Measurements from ENCODE around the gene NOVA2.

DNA sequence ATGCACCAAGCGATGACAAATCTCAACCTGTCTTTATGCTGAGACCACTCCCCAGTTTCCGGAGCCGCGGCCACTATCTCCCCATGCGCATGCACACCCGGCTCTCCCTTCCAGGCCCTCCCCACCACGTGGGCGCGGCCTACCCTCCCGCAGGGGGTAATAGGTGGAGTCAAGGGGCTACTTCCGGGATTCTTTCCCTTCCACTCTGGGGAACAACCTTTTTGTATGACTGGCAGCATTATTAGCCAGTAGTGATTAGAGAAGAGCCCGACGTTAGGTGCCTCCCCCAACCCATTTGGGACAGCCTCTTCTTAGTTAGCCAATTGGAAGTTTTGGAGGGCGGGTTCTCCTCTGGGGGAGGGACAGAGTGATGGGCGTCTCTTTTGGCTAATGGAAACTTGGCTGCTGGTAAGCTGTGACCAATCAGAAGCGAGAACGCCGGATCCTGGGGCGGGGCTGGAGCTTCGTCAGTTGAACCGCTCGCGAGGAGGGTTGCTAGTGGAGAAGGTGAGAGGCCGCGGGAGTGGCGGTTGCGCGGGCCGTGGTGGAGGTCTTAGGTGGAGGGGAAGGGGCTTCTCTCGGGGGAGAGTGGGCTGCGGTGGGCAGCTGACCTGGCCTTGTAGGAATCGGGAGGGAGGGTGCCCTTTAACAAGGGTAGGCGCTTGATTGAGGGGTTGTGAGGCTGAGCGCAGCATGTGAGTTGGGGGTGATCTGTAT lies 21.5 kb upstream of the NOVA2 start, which contains the start of gene CCDC61:
- TF ChIP-seq POLR2AphosphoS5 (IDR thresholded peaks at IDR 0.05; ENCODE audit: low read depth, low read length): peak; percentile 86
- TF ChIP-seq POLR2A (IDR thresholded peaks at IDR 0.05; ENCODE audit: low read depth, low read length): peak; percentile 85
- no peak for TF ChIP-seq SPI1 (IDR thresholded peaks at IDR 0.05; ENCODE audit: low read depth, low read length)
- TF ChIP-seq TAF1 (IDR thresholded peaks at IDR 0.05; ENCODE audit: low read depth, low read length): peak; percentile 84
